Neural cell (in vitro differentiated cells): Measurements from ENCODE around the gene UBA3. TPM values are rescaled to one million over a fixed set of nuclear protein-coding genes. Genes with fewer than 3 reads are reported as not detected.

Source experiments
- H2AFZ ChIP-seq: fragments of 200-600, 300-800 bp; sonication (generic), shearing (Covaris generic); 2 replicates; pipeline ENCODE4 v1.6.0; 2014; ENCODE audit warnings: low read depth, mild to moderate bottlenecking, antibody characterized with exemption, low read length, moderate library complexity
- H3F3A ChIP-seq: fragments of 200-600 bp; shearing (Covaris generic); 2 replicates; pipeline ENCODE4 v1.6.1; 2016; ENCODE audit warnings: mild to moderate bottlenecking, moderate library complexity, mixed read lengths, antibody characterized with exemption, low read length; ENCODE audit not compliant: insufficient read depth, poor library complexity, severe bottlenecking
- H3K27ac ChIP-seq: fragments of 200-600, 300-800 bp; sonication (generic), shearing (Covaris generic); 2 replicates; pipeline ENCODE4 v1.5.1; 2014; ENCODE audit warnings: mild to moderate bottlenecking, low read length, moderate library complexity
- H3K27me3 ChIP-seq: fragments of 300-800, 200-600 bp; sonication (generic), shearing (Covaris generic); 2 replicates; pipeline ENCODE4 v1.6.0; 2014; ENCODE audit warnings: mild to moderate bottlenecking, low read depth, low read length, moderate library complexity; ENCODE audit not compliant: insufficient read depth
- H3K36me3 ChIP-seq: fragments of 300-800, 200-600 bp; sonication (generic), shearing (Covaris generic); 2 replicates; pipeline ENCODE4 v1.5.1; 2014; ENCODE audit warnings: mild to moderate bottlenecking, antibody characterized with exemption, low read length, moderate library complexity; ENCODE audit not compliant: insufficient read depth
- H3K4me2 ChIP-seq: fragments of 300-800, 200-600 bp; sonication (generic), shearing (Covaris generic); 2 replicates; pipeline ENCODE4 v1.6.0; 2014; ENCODE audit warnings: mild to moderate bottlenecking, low read length
- H3K4me3 ChIP-seq: fragments of 300-800, 200-600 bp; sonication (generic), shearing (Covaris generic); 2 replicates; pipeline ENCODE4 v1.5.1; 2014; ENCODE audit warnings: mild to moderate bottlenecking, low read length, moderate library complexity
- H3K79me2 ChIP-seq: fragments of 200-600 bp; shearing (Covaris generic); replicated peaks from 2 replicates; pipeline ENCODE4 v1.6.0; 2014; ENCODE audit warnings: mild to moderate bottlenecking, low read length, moderate library complexity; ENCODE audit not compliant: insufficient read depth
- H3K9ac ChIP-seq: fragments of 300-800, 200-600 bp; sonication (generic), shearing (Covaris generic); 2 replicates; pipeline ENCODE4 v1.6.1; 2016; ENCODE audit warnings: mild to moderate bottlenecking, low read length, mixed read lengths
- H3K9me2 ChIP-seq: fragments of 200-600 bp; shearing (Covaris generic); 2 replicates; pipeline ENCODE4 v1.6.1; 2016; ENCODE audit warnings: mild to moderate bottlenecking, low read length, mixed read lengths; ENCODE audit not compliant: insufficient read depth
- H3K9me3 ChIP-seq: fragments of 200-600, 300-800 bp; sonication (generic), shearing (Covaris generic); 2 replicates; pipeline ENCODE4 v1.6.1; 2016; ENCODE audit warnings: mild to moderate bottlenecking, mixed run types, low read length, moderate library complexity, mixed read lengths
- H4K20me1 ChIP-seq: fragments of 200-600 bp; shearing (Covaris generic); 2 replicates; pipeline ENCODE4 v1.6.1; 2016; ENCODE audit warnings: mild to moderate bottlenecking, mixed run types; ENCODE audit not compliant: insufficient read depth
- EP300 ChIP-seq: fragments of 450-650 bp; conservative IDR thresholded peaks from 2 replicates; pipeline ENCODE4 v1.6.1; 2014; ENCODE audit warnings: antibody characterized with exemption, mild to moderate bottlenecking, moderate library complexity; ENCODE audit not compliant: poor library complexity, severe bottlenecking
- EZH2 ChIP-seq: fragments of 200-600, 300-800 bp; shearing (Covaris generic), sonication (generic); IDR thresholded peaks from 2 replicates; pipeline ENCODE4 v1.6.1; 2014; ENCODE audit warnings: antibody characterized with exemption, low read length, borderline replicate concordance, mild to moderate bottlenecking; ENCODE audit not compliant: insufficient read depth, poor library complexity, severe bottlenecking
- MXI1 ChIP-seq: fragments of 450-650 bp; conservative IDR thresholded peaks from 2 replicates; pipeline ENCODE4 v1.6.1; 2014; ENCODE audit warnings: antibody characterized with exemption, mild to moderate bottlenecking; ENCODE audit not compliant: poor library complexity, severe bottlenecking
- POLR2AphosphoS5 ChIP-seq: IDR thresholded peaks from 2 replicates; pipeline ENCODE4 v1.6.1; 2012
- RAD21 ChIP-seq: fragments of 450-650 bp; conservative IDR thresholded peaks from 2 replicates; pipeline ENCODE4 v1.6.1; 2014; ENCODE audit warnings: antibody characterized with exemption, mild to moderate bottlenecking, moderate library complexity
- SMC3 ChIP-seq: fragments of 450-650 bp; conservative IDR thresholded peaks from 2 replicates; pipeline ENCODE4 v1.6.1; 2014; ENCODE audit warnings: antibody characterized with exemption, mild to moderate bottlenecking, moderate library complexity; ENCODE audit not compliant: poor library complexity
- TAF1 ChIP-seq: IDR thresholded peaks from 2 replicates; pipeline ENCODE4 v1.6.1; 2012; ENCODE audit warnings: low read depth
- polyA plus RNA-seq: library from polyadenylated mRNA; depleted of rRNA; stranded (reverse); fragments of >200 nt; gene quantifications from 2 replicates; pipeline ENCODE4 v1.2.3, GENCODE V29; 2014
- TF ChIP-seq, protein P1 (sequence below): IDR thresholded peaks from 2 replicates; pipeline ENCODE4 v1.6.1; 2012; ENCODE audit warnings: borderline replicate concordance
- TF ChIP-seq, protein P2 (sequence below): fragments of 450-650 bp; IDR thresholded peaks from 2 replicates; pipeline ENCODE4 v1.5.1; 2014; ENCODE audit warnings: antibody characterized with exemption, mild to moderate bottlenecking, moderate library complexity; ENCODE audit not compliant: poor library complexity, severe bottlenecking

UBA3 gene
- polyA plus RNA-seq, 1 donor from 2014 or later, result 168 TPM

DNA sequence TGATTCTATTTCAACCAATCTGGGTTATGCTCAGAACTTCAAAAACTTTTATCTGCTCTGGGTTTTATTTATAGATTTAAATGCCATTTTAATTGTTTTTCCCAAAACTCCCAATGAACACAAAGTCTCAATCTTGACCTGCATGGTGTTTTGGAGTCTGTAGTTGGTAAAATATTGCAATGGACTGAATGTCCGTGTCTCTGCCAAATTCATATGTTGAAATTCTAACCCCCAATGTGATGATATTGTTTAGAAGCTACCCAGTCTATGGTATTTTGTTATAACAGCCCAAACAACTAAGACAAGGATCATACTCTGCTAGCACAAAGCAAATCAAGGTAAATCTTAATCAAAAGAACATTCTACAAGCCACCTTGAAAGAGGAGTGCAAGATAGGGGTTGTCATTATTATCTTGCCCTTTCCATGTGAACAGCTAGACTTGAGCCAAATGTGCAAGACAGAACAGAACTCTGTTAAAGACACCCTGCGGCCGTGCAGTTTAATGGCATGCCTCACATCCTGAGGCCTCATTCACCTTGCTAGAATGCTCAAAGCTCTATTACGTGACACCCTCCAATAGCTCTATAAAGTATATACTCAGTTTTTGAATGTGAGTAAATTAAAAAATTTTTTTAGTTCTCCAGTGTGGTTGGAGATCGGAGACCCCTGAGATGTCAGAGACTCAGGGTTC, 74.2 kb downstream of the UBA3 start:
- Histone ChIP-seq H3K9me2 (no peaks in the 10 kb centered on the region), H2AFZ (no peak overlapping the region), H3K4me3 (no peak overlapping the region), H3K79me2 (no peaks in the 10 kb centered on the region), H3K9me3 (no peaks in the 10 kb centered on the region), H3K36me3 (no peaks in the 10 kb centered on the region), H3K9ac (no peak overlapping the region), H3K27me3 (no peaks in the 10 kb centered on the region), H3K4me2 (no peak overlapping the region), H3K27ac (no peak overlapping the region), H4K20me1 (no peaks in the 10 kb centered on the region), H3F3A (no peaks in the 10 kb centered on the region)
- TF ChIP-seq, protein P1, sequence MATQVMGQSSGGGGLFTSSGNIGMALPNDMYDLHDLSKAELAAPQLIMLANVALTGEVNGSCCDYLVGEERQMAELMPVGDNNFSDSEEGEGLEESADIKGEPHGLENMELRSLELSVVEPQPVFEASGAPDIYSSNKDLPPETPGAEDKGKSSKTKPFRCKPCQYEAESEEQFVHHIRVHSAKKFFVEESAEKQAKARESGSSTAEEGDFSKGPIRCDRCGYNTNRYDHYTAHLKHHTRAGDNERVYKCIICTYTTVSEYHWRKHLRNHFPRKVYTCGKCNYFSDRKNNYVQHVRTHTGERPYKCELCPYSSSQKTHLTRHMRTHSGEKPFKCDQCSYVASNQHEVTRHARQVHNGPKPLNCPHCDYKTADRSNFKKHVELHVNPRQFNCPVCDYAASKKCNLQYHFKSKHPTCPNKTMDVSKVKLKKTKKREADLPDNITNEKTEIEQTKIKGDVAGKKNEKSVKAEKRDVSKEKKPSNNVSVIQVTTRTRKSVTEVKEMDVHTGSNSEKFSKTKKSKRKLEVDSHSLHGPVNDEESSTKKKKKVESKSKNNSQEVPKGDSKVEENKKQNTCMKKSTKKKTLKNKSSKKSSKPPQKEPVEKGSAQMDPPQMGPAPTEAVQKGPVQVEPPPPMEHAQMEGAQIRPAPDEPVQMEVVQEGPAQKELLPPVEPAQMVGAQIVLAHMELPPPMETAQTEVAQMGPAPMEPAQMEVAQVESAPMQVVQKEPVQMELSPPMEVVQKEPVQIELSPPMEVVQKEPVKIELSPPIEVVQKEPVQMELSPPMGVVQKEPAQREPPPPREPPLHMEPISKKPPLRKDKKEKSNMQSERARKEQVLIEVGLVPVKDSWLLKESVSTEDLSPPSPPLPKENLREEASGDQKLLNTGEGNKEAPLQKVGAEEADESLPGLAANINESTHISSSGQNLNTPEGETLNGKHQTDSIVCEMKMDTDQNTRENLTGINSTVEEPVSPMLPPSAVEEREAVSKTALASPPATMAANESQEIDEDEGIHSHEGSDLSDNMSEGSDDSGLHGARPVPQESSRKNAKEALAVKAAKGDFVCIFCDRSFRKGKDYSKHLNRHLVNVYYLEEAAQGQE, result no peak
- TF ChIP-seq RAD21 (no peak), EP300 (no peak), SMC3 (no peak), MXI1 (no peak), TAF1 (no peak)

DNA sequence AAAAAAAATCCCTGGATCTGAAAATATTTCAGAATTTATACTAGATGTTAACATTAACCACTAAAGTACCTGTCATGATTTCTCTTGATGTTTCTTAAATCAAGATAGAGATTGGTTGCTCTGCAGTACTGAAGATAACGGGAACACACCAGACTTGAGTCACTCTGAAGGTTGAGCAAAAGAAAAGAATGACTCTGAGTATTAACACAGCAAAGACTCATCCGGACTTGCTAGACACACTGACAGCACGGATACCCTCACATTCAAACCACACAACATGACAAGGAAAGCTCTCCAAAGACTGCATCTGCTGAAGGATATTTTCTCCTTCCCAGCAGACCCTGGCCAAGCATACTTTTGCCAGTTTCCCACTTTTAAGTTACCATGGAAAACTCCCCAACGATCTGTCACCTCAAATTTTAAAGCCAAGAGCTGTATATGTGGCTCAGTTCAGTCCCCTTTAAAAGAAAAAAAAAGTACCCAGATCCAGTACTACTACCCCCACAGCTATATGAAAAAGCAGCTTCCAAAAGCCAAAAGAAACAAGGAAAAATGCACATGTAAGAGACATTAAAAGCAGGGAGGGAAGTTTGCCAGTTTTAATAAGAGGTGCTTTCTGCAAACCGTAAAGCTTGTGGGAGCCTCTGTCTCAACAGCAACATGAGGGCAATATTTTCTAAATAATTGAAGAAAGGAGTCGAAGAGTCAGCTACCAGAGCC, 74.9 kb downstream of the UBA3 start:
- no peaks in the 10 kb centered on the region for H3K36me3 ChIP-seq
- no peaks in the 10 kb centered on the region for H3K9me2 ChIP-seq
- H3K4me3 ChIP-seq, result no peak overlapping the region
- no peak overlapping the region for H2AFZ ChIP-seq
- no peaks in the 10 kb centered on the region for H3K27me3 ChIP-seq
- H3F3A ChIP-seq, result no peaks in the 10 kb centered on the region
- TF ChIP-seq, protein P1, result no peak
- TF ChIP-seq POLR2AphosphoS5, result no peak
- no peak for TF ChIP-seq EZH2
- TF ChIP-seq, protein P2, sequence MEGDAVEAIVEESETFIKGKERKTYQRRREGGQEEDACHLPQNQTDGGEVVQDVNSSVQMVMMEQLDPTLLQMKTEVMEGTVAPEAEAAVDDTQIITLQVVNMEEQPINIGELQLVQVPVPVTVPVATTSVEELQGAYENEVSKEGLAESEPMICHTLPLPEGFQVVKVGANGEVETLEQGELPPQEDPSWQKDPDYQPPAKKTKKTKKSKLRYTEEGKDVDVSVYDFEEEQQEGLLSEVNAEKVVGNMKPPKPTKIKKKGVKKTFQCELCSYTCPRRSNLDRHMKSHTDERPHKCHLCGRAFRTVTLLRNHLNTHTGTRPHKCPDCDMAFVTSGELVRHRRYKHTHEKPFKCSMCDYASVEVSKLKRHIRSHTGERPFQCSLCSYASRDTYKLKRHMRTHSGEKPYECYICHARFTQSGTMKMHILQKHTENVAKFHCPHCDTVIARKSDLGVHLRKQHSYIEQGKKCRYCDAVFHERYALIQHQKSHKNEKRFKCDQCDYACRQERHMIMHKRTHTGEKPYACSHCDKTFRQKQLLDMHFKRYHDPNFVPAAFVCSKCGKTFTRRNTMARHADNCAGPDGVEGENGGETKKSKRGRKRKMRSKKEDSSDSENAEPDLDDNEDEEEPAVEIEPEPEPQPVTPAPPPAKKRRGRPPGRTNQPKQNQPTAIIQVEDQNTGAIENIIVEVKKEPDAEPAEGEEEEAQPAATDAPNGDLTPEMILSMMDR, result no peak
- TF ChIP-seq SMC3, result no peak
- no peak for TF ChIP-seq MXI1
- H3K9ac ChIP-seq, result no peak overlapping the region
- H3K9me3 ChIP-seq, result no peaks in the 10 kb centered on the region
- H3K27ac ChIP-seq, result no peak overlapping the region
- no peaks in the 10 kb centered on the region for H4K20me1 ChIP-seq
- H3K4me2 ChIP-seq, result no peak overlapping the region
- H3K79me2 ChIP-seq, result no peaks in the 10 kb centered on the region
